Left renal pelvis (tissue), 4 donors: ENCODE data around the gene RAB6A. TPM values are rescaled to one million over a fixed set of nuclear protein-coding genes. Genes with fewer than 3 reads are reported as not detected.
"Not testable (repeated sequence)": the region's sequence is repeated elsewhere in the genome, so short reads cannot be mapped to it uniquely, and the experiment has no call there.

ENCODE experiments used
- DNase-seq, 4 donors: peaks; one replicate each; pipeline ENCODE4 v3.0.0-alpha.2; 2013; ENCODE audit warnings: low read depth in 4 of 4, low spot score in 3 of 4
- polyA plus RNA-seq, 4 donors: library from polyadenylated mRNA; unstranded; fragments of 120-200 nt; gene quantifications; one replicate each; pipeline ENCODE4 v1.2.1, GENCODE V29; 2013; ENCODE audit not compliant: insufficient read length in 4 of 4

RAB6A gene
- 100 to 1,000 TPM in 3 of 4 donors, 10 to 100 TPM in 1; 99.7 to 138 (median 118) TPM for polyA plus RNA-seq

- peak; percentile 98 to 99 (median 99) for DNase-seq
Measured at GRCh38 chr11:73760679-73761402, at the start of gene RAB6A. Gene RAB6A (minus strand): TSS chr11:73761074. CDS start chr11:73760635, 439 bp downstream.

- DNase-seq: no peak
Measured at GRCh38 chr11:73810637-73811036, 49.8 kb upstream of the RAB6A start.

DNA sequence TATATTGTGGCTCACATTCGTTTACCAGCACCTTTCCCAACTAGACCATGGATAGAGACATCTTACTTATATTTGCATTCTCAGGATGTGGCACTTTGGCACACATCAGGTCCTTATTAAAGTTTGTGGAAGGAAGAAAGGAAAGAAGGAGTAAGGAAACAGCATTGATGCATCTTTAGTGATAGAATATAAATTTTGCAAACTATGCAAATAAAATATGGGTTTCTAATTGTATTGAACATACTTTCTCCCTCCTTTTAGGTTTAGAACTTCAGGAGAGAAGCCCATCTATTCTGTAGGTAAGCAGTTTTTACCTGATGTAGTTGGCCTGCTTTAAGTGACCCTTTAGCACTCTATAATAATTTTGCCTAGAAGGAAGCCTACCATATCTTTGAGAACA, 47.2 kb upstream of the RAB6A start:
- DNase-seq: no peak

- no peak for DNase-seq
Measured at GRCh38 chr11:73804712-73805111, 43.8 kb upstream of the RAB6A start.

DNA sequence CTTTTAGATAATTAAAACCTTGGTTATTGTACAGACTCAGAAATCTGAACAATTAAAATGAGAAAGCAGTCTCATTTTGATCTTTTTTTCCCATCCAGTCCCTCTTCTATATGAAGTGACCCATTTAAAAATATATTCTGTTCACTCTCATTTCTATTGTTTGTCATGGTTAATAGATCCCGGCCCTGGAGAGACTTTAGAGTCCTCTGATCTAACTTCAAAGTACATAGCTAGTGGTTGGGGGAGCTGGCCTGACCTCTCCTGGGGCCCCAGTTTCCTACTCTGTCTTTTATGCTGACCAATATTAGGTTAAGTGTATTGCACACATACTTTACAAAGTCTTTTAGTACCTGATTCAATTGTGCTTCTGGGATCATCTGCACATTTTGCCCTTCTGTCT, 40.3 kb upstream of the RAB6A start:
- DNase-seq: no peak

DNA sequence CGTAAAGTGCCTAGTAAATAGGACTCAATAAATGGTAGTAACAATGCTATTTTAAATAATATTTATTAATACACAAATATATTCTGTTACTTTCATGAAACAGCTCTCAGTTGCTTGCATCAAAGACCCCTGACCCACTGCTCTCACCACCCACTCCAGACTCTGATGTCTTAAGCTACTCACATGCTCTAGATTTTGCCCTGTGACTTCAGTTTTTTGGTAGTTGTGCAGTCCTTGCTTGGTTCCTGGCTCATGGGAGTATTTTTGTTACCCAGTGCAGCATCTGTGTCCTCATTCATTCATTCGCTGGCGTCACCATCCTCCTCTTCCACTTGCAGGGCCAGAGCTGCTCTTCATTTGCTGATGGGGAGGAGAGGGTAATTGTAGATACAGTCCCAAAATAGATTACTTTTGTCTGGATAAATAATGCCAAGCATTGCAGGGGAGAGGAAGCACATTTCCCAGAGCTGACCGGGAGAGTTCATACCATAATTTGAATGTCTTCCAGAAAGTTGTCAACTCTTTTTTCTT, 39.5 kb upstream of the RAB6A start:
- no peak for DNase-seq

DNA sequence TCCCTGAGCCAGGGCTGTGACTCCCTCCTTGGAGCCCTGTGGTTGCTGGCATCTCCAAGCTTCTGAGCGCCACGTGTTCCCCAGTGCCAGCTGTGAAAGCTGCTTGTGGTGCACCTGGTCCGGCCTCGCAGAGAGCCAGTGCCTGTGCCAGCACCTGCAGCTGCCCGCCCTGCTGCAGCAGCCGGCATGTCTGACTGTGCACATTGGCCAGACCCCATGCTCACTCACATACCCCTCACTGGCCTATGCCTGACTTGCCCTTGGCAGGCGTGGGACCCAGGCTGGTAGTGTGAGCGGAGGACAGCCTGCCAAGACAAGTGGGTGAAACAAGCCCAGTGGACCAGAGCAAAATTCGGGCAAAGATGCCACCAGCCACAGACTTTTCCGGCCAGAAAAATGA, 36.6 kb upstream of the RAB6A start:
- DNase-seq: no peak

DNA sequence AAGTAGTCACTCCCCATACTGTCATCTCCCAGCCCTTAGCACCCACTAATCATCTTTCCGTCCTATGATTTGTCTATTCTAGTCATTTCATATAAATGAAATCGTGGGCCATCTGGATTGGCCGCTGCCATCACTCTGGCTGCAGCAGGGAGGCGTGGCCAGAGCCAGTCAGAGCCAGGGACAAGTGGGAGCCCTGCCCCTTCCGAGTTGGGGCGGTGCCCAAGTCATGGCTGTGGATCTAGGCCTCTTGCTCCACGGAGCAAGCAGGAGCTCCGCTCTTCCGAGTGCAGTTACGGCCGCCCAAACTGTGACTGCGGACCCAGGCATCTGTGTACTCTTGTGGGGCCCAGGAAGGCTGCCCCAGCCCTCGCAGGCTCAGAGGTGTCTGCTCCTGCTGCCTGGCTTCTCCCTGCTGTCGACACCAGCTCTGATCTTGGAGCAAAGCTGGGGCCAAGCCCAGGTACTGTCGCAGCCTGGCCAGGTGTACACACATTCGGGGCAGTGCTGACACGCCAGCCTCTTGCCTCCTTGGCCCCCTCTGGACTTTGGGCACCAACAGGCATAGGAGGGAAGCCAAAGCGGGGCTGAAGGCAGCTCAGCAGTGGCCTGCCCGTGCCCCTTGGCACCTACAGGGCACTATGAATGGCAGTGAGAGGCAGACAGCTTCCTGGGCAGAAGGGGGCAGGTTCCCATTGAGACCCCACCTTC, 35.2 kb upstream of the RAB6A start:
- DNase-seq: no peak

DNA sequence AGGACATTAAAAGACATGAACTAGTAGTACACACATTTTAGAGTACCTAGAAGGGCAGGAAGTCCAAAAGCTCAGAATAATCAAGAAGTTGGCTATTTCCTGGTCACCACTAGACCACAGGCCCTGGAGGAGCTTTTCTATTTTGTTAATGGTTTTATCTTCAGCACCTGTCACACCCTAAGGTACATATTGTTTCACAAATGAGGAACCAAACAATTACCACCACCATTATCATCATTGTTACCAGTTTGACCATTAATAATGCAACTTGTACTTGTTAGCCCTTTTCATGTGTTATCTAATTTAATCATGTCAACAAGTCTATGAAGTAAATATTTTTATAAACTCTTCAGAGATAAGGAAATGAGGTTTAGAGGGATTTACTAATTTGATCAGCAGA, 31.7 kb upstream of the RAB6A start:
- DNase-seq: no peak

DNA sequence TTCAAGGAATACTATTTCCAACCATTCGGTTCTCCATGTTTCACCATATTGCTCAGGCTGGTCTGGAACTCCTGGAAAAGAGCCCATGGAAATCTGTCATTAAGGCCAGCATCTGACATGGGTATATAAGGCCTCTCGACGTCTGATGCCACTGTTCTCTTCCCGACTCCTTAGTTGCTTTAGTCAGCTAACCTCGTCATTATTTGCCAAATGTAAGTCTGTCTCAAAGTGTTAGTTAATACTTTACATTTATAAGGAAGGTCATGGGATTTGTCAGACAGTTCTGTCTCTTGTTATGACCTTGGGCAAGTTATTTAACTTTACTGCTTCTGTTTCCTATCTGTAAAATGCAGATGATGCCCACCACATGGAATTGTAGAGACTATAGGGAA, 28.4 kb upstream of the RAB6A start:
- DNase-seq: no peak

- DNase-seq: peak; percentile 77 to 87 (median 80)
Measured at GRCh38 chr11:73787643-73788558, 27.0 kb upstream of the RAB6A start, which contains the start of gene MRPL48. Gene MRPL48 (plus strand): TSS chr11:73787874. CDS start chr11:73787972, 98 bp downstream.

GRCh38 chr11:73787051-73787642, 26.3 kb upstream of the RAB6A start:
- DNase-seq: no peak

DNA sequence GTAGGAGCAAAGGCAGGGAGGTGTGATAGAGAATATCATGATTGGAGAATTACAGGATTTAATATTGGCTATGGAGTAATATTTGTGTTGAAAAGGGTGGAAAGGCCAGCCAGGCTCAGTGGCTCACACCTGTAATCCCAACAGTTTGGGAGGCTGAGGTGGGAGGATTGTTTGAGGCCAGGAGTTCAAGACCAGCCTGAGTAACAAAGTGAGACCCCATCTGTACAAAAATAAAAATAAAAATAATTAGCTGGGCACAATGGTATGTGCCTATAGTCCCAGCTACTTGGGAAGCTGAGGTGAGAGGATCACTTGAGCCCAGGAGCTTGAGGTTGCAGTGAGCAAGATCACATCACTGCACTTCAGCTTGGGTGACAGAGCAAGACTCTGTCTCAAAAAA, 24.6 kb upstream of the RAB6A start:
- not testable (repeated sequence) for DNase-seq

GRCh38 chr11:73784734-73785133, 23.9 kb upstream of the RAB6A start:
- DNase-seq: no peak

DNA sequence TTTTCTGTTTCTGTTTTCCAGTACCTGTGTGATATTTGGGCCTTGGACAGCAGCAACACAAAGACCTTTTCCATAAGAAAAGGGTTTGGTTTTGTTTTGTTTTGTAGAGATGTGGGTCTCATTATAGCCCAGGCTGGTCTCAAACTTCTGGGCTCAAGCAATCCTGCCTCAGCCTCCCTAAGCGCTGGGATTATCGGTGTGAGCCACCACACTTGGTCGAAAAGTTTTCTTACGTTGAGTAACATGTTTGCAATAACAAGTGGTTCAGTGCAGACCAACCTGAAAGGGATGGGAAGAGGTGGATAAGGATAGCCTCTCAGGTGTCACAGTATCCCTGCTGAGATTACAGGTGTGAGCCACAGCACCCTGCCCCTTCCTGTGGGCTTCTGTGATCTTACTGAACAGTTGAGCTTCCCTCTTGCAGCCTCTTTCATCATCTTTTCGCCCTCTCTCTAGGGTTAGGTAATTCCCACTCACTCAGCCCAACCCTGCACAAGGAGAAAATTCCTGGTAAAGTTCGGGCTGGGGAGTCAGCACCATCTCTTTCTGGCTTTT, 23.3 kb upstream of the RAB6A start:
- DNase-seq: no peak

DNA sequence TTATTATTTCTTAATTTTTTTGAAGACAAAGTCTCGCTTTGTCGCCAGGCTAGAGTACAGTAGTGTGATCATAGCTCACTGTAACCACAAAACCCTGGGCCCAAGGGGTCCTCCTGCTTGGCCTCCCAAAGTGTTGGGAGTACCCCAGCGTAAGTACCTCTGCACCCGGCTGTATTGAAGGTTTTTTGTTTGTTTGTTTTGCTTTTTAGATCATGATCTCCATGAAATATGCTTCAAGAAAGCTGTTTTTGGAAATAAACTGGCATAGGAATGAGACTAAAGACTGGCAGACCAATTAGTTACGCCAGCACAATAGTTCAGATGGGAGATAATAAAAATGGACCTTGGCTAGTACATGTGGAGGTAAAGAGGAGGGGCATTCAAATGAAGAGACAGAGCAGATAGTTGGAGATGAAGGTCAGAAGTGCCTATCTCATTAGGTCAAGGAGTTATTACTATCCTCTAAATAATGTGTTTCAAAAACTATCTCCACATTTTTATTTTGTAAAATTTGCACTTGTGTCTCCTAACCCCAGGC, 22.7 kb upstream of the RAB6A start:
- DNase-seq: no peak

DNA sequence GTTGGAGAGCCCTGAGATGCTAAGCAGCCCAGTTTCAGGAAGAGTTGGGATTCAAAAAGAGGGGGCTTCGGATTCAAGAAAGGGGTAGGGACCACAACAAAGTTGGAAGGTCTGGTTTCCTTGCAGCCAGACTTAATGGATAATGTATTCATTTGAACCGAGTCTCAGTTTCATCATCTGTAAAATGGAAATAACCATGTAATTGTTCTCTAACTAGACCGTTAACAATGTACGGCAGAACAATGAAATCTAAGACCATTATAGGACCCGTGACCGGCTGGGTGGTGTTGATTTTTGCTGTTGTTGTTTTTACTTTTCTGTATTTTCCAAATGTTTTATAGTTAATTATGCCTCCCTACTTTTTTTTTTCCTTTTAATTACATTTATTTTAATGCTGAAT, 20.4 kb upstream of the RAB6A start:
- no peak for DNase-seq

GRCh38 chr11:73779084-73779902, 18.4 kb upstream of the RAB6A start:
- peak; percentile 93 to 96 (median 96) for DNase-seq

- DNase-seq: not testable (repeated sequence)
Measured at GRCh38 chr11:73770811-73771210, 9.9 kb upstream of the RAB6A start.
